Hepatocyte (in vitro differentiated cells): ENCODE results near the gene SAMD14.

Source experiments
- CTCF ChIP-seq: fragments of 200-600 bp; sonication (generic); IDR thresholded peaks from 2 replicates; pipeline ENCODE4 v1.5.1; 2016; ENCODE audit warnings: antibody characterized with exemption, mild to moderate bottlenecking; ENCODE audit not compliant: poor library complexity
- EZH2 ChIP-seq: fragments of 200-600 bp; sonication (generic); IDR thresholded peaks from 2 replicates; pipeline ENCODE4 v1.6.1; 2016; ENCODE audit warnings: antibody characterized with exemption, mild to moderate bottlenecking, borderline replicate concordance
- EZH2phosphoT487 ChIP-seq: fragments of 200-600 bp; sonication (generic); IDR thresholded peaks from one replicate; pipeline ENCODE4 v1.6.1; 2018; ENCODE audit warnings: antibody characterized with exemption, mild to moderate bottlenecking, low read depth, moderate library complexity; ENCODE audit not compliant: unreplicated experiment, severe bottlenecking

- no peak for TF ChIP-seq CTCF
- TF ChIP-seq EZH2, result no peak
- TF ChIP-seq EZH2phosphoT487, result no peak
These were observed 45.3 kb upstream of the SAMD14 start for GRCh38 chr17:50175035-50175807.
